Type B pancreatic cell (in vitro differentiated cells): ENCODE data around the gene CDK17. TPM values are rescaled to one million over a fixed set of nuclear protein-coding genes. Genes with fewer than 3 reads are reported as not detected.

Source experiments
- DNase-seq: peaks from one replicate; pipeline ENCODE4 v3.0.0; 2021; ENCODE audit warnings: mixed read lengths; ENCODE audit not compliant: unreplicated experiment; ENCODE audit errors: extremely low spot score
- H3K27ac Mint-ChIP-seq: 2 replicates; pipeline ENCODE4 v1.8.0; 2021; ENCODE audit warnings: mild to moderate bottlenecking, mixed read lengths
- H3K27me3 Mint-ChIP-seq: 2 replicates; pipeline ENCODE4 v1.8.0; 2021; ENCODE audit warnings: mixed read lengths
- H3K36me3 Mint-ChIP-seq: 2 replicates; pipeline ENCODE4 v1.8.0; 2021; ENCODE audit warnings: mixed read lengths
- H3K4me1 Mint-ChIP-seq: one replicate; pipeline ENCODE4 v1.8.0; 2021; ENCODE audit warnings: mixed read lengths; ENCODE audit not compliant: unreplicated experiment
- H3K4me3 Mint-ChIP-seq: 2 replicates; pipeline ENCODE4 v1.8.0; 2021; ENCODE audit warnings: mild to moderate bottlenecking, mixed read lengths
- H3K9me3 Mint-ChIP-seq: 2 replicates; pipeline ENCODE4 v1.8.0; 2021; ENCODE audit warnings: mixed read lengths
- CTCF ChIP-seq: fragments of 200-600 bp; sonication (generic); conservative IDR thresholded peaks from 2 replicates; pipeline ENCODE4 v1.5.0; 2021; ENCODE audit warnings: antibody characterized with exemption, mild to moderate bottlenecking
- total RNA-seq: library from RNA; stranded (reverse); gene quantifications from 2 replicates; pipeline ENCODE4 v1.2.1, GENCODE V29; 2021; ENCODE audit warnings: low replicate concordance

The CDK17 gene
- total RNA-seq, 1 donor from 2014 or later: 25.2 TPM

GRCh38 chr12:96258104-96258961 lies 141.9 kb downstream of the CDK17 start:
- Mint-ChIP-seq H3K27ac (no peak overlapping the region), H3K27me3 (no peaks in the 10 kb centered on the region), H3K9me3 (no peaks in the 10 kb centered on the region), H3K4me3 (no peak overlapping the region), H3K4me1 (peaks cover 8% of the 10 kb centered on the region), H3K36me3 (peaks cover 28% of the 10 kb centered on the region)
- no peak for DNase-seq
- TF ChIP-seq CTCF: no peak

GRCh38 chr12:96257550-96258103 lies 142.6 kb downstream of the CDK17 start:
- no peak overlapping the region for H3K27ac Mint-ChIP-seq
- no peak for TF ChIP-seq CTCF
- H3K4me3 Mint-ChIP-seq: no peak overlapping the region
- DNase-seq: no peak
- H3K27me3 Mint-ChIP-seq: no peaks in the 10 kb centered on the region
- no peaks in the 10 kb centered on the region for H3K9me3 Mint-ChIP-seq
- H3K36me3 Mint-ChIP-seq: peaks cover 24% of the 10 kb centered on the region
- peaks cover 8% of the 10 kb centered on the region for H3K4me1 Mint-ChIP-seq

- DNase-seq: no peak
- peaks cover 8% of the 10 kb centered on the region for H3K4me1 Mint-ChIP-seq
- peaks cover 5% of the 10 kb centered on the region for H3K9me3 Mint-ChIP-seq
- H3K4me3 Mint-ChIP-seq: no peak overlapping the region
- peaks cover 32% of the 10 kb centered on the region for H3K36me3 Mint-ChIP-seq
- H3K27me3 Mint-ChIP-seq: no peaks in the 10 kb centered on the region
- TF ChIP-seq CTCF: no peak
- H3K27ac Mint-ChIP-seq: no peak overlapping the region
Observed at GRCh38 chr12:96256672-96257361, 143.4 kb downstream of the CDK17 start.

- Mint-ChIP-seq H3K27me3 (no peaks in the 10 kb centered on the region), H3K9me3 (peaks cover 5% of the 10 kb centered on the region), H3K4me1 (peaks cover 8% of the 10 kb centered on the region), H3K4me3 (no peak overlapping the region), H3K36me3 (peaks cover 32% of the 10 kb centered on the region), H3K27ac (peak overlapping the region; percentile 73)
- DNase-seq: no peak
- no peak for TF ChIP-seq CTCF
Observed at GRCh38 chr12:96255077-96255476, 145.2 kb downstream of the CDK17 start.

GRCh38 chr12:96250119-96250685 lies 150.0 kb downstream of the CDK17 start:
- TF ChIP-seq CTCF: no peak
- H3K36me3 Mint-ChIP-seq: peaks cover 44% of the 10 kb centered on the region
- no peaks in the 10 kb centered on the region for H3K27me3 Mint-ChIP-seq
- H3K9me3 Mint-ChIP-seq: peaks cover 5% of the 10 kb centered on the region
- DNase-seq: peak; percentile 34
- peaks cover 10% of the 10 kb centered on the region for H3K4me1 Mint-ChIP-seq
- H3K27ac Mint-ChIP-seq: no peak overlapping the region
- no peak overlapping the region for H3K4me3 Mint-ChIP-seq
